ENCODE data around the gene YOD1. TPM values are rescaled to one million over a fixed set of nuclear protein-coding genes. Genes with fewer than 3 reads are reported as not detected.

The YOD1 gene
- total and polyA plus RNA-seq, 2 donors (not counting 3 experiments of a cell fraction or from before 2014, with no cell fraction given) = 1.2 to 5.9 TPM

DNA sequence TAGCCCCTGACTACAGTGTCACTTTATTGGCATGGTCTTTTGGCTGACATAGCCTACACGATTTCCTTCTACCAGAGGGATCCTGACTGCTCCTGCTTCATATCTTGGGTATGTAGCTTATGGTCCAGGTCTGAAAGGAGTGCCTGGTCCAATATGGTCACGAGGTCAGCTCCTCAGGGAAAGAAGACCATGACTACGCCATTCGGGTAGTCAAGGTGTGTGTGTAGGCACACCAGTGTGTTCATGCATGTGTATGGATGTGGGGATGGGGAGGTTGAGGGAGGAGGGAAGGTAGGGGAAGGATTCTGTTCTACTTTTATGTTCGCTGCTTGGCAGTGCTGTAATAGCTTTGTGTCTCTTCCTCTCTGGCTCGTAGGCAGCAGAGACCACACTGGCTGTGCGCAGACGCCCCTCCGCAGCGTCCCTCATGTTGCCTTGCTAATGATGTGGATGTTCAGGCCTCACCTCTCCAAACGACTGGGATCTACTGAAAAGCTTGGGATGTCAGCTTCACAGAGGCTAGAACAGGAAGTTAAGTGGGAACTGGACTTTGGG lies 27.6 kb upstream of the YOD1 start:
- H2AFZ ChIP-seq (ENCODE audit: low read depth, low read length) = no peak overlapping the region
- BruUV-seq (replicated peaks) = no TSS peak
- H3K27me3 ChIP-seq (ENCODE audit: control insufficient read depth in 2 of 2, insufficient read depth in 2 of 2, low read length in 2 of 2) = peaks cover 2 to 5% of the 10 kb centered on the region in 2 experiments
- dilution Hi-C loops (cut with MboI; ENCODE audit: extremely low pct_ligation_motif_present, low sequenced_read_pairs) (no loop called here), intact Hi-C loops (cut with micrococcal nuclease) (loop anchor here (1.0 kb wide), 1 partner anchor 421 kb away; no protein-coding TSS in a partner anchor)
- H4K20me1 ChIP-seq (replicated peaks; ENCODE audit: control insufficient read depth, extremely low read depth, insufficient read depth, low read length) = no peaks in the 10 kb centered on the region
- H3K27ac ChIP-seq (ENCODE audit: insufficient read depth, low read depth, low read length) = no peak overlapping the region
- H3K9me1 ChIP-seq (replicated peaks; ENCODE audit: control insufficient read depth, extremely low read depth, insufficient read depth, low read length) = no peaks in the 10 kb centered on the region
- DNase-seq (ENCODE audit: low read depth, low spot score) (no peak), FAIRE-seq (no peak)
- no peak overlapping the region for H3K4me2 ChIP-seq (ENCODE audit: insufficient read depth, low read length)
- H3K36me3 ChIP-seq (ENCODE audit: control insufficient read depth in 2 of 2, extremely low read depth in 1 of 2, insufficient read depth in 2 of 2, low read length in 2 of 2) = no peaks in the 10 kb centered on the region
- no peaks in the 10 kb centered on the region for H3K79me2 ChIP-seq (ENCODE audit: control insufficient read depth, insufficient read depth, low read length)
- ChIA-PET CTCF (interaction anchor here (1.0 to 1.5 kb wide), 3 partner anchors 10 to 144 kb away, joined by 3 to 5 read pairs (median 3); no protein-coding TSS in a partner anchor), POLR2A (no interaction called here)
- no peak overlapping the region for H3K4me3 ChIP-seq (replicated peaks in 1 of 3; ENCODE audit: insufficient read depth in 1 of 3, low read depth in 1 of 3, low read length in 3 of 3)
- H3K9ac ChIP-seq (replicated peaks; ENCODE audit: extremely low read depth, insufficient read depth, low read length) = no peak overlapping the region
- TF ChIP-seq MYC (IDR thresholded peaks at IDR 0.05; ENCODE audit: low read depth, low read length) = no peak
- TF ChIP-seq POLR2AphosphoS5 (IDR thresholded peaks at IDR 0.05; ENCODE audit: insufficient read depth, low read depth, low read length) = no peak
- no peak for TF ChIP-seq JUN (IDR thresholded peaks at IDR 0.05; ENCODE audit: borderline replicate concordance, insufficient read depth, insufficient read length, low read depth)
- TF ChIP-seq, protein P1, sequence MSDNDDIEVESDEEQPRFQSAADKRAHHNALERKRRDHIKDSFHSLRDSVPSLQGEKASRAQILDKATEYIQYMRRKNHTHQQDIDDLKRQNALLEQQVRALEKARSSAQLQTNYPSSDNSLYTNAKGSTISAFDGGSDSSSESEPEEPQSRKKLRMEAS (IDR thresholded peaks at IDR 0.05; ENCODE audit: insufficient read depth, insufficient read length) = no peak
- TF ChIP-seq, protein P2, sequence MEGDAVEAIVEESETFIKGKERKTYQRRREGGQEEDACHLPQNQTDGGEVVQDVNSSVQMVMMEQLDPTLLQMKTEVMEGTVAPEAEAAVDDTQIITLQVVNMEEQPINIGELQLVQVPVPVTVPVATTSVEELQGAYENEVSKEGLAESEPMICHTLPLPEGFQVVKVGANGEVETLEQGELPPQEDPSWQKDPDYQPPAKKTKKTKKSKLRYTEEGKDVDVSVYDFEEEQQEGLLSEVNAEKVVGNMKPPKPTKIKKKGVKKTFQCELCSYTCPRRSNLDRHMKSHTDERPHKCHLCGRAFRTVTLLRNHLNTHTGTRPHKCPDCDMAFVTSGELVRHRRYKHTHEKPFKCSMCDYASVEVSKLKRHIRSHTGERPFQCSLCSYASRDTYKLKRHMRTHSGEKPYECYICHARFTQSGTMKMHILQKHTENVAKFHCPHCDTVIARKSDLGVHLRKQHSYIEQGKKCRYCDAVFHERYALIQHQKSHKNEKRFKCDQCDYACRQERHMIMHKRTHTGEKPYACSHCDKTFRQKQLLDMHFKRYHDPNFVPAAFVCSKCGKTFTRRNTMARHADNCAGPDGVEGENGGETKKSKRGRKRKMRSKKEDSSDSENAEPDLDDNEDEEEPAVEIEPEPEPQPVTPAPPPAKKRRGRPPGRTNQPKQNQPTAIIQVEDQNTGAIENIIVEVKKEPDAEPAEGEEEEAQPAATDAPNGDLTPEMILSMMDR (IDR thresholded peaks at IDR 0.05; ENCODE audit: extremely low read depth in 1 of 2, insufficient read depth in 1 of 2, low read depth in 1 of 2, low read length in 2 of 2) = no peak
- TF ChIP-seq FOS (IDR thresholded peaks at IDR 0.05; ENCODE audit: borderline replicate concordance, insufficient read depth, low read length) = no peak
- no peaks in the 10 kb centered on the region for H3K4me1 ChIP-seq (ENCODE audit: control insufficient read depth, extremely low read depth, insufficient read depth, low read length)
- H3K9me3 ChIP-seq (replicated peaks; ENCODE audit: control insufficient read depth, insufficient read depth, low read length) = no peaks in the 10 kb centered on the region
